ENCODE data around the gene SH3D19.

Gene SH3D19

GRCh38 chr4:151227172-151227571 is 98.2 kb downstream of the SH3D19 start:
- DNase-seq, result no peak

- DNase-seq, result peak; percentile 49
Observed at GRCh38 chr4:151226004-151226932, 99.1 kb downstream of the SH3D19 start.

- no peak for DNase-seq
Observed at GRCh38 chr4:151223465-151223864, 101.9 kb downstream of the SH3D19 start.

- DNase-seq, result no peak
Observed at GRCh38 chr4:151219948-151220347, 105.5 kb downstream of the SH3D19 start.

- no peak for DNase-seq
Observed at GRCh38 chr4:151219091-151219490, 106.3 kb downstream of the SH3D19 start.

GRCh38 chr4:151218343-151218742 is 107.1 kb downstream of the SH3D19 start:
- no peak for DNase-seq

- no peak for DNase-seq
Observed at GRCh38 chr4:151217326-151217725, 108.1 kb downstream of the SH3D19 start.

- DNase-seq, result no peak
Observed at GRCh38 chr4:151215295-151215694, 110.1 kb downstream of the SH3D19 start.

GRCh38 chr4:151207868-151208267 is 117.5 kb downstream of the SH3D19 start:
- DNase-seq, result no peak

GRCh38 chr4:151207186-151207585 is 118.2 kb downstream of the SH3D19 start:
- DNase-seq, result no peak

- no peak for DNase-seq
Observed at GRCh38 chr4:151206241-151207005, 119.0 kb downstream of the SH3D19 start.

- DNase-seq, result no peak
Observed at GRCh38 chr4:151205722-151206121, 119.7 kb downstream of the SH3D19 start.

- DNase-seq, result no peak
Observed at GRCh38 chr4:151204925-151205524, 120.4 kb downstream of the SH3D19 start.

- DNase-seq, result no peak
Observed at GRCh38 chr4:151202851-151203455, 122.5 kb downstream of the SH3D19 start.

- DNase-seq, result no peak
Observed at GRCh38 chr4:151202381-151202780, 123.0 kb downstream of the SH3D19 start.

GRCh38 chr4:151199319-151200190 is 125.8 kb downstream of the SH3D19 start:
- no peak for DNase-seq

GRCh38 chr4:151198748-151199147 is 126.7 kb downstream of the SH3D19 start:
- no peak for DNase-seq

GRCh38 chr4:151197247-151197646 is 128.2 kb downstream of the SH3D19 start:
- no peak for DNase-seq

GRCh38 chr4:151195801-151196200 is 129.6 kb downstream of the SH3D19 start:
- no peak for DNase-seq

GRCh38 chr4:151193414-151193813 is 132.0 kb downstream of the SH3D19 start:
- DNase-seq, result no peak

GRCh38 chr4:151192556-151193235 is 132.7 kb downstream of the SH3D19 start:
- DNase-seq, result no peak
